ENCODE data around the gene CYP3A5.
"Not testable (repeated sequence)": the region's sequence is repeated elsewhere in the genome, so short reads cannot be mapped to it uniquely, and the experiment has no call there.

The CYP3A5 gene

DNA sequence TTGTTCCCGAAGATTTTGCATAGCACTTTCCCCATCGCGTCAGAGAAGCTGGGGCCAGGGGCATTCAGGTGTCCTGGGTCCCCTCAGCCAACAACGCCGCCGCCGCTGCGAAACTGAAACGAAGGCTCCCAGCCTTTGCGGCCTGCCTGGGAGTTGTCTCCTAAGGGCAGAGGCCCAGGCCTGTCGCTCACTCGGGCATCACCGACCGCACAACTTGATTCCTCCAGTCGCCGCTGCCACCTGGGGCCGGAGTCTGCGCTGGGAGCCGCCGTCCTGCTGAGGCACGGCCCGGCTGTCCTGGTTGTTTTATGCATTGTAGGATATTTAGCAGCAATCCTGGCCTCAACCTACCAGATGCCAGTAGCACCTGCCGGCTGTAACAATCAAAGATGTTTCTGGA, 41.1 kb downstream of the CYP3A5 start:
- H2AFZ ChIP-seq (ENCODE audit: low read length), result no peak overlapping the region
- H4K20me1 ChIP-seq (ENCODE audit: insufficient read depth, low read length), result no peaks in the 10 kb centered on the region
- no peak overlapping the region for H3K27ac ChIP-seq (ENCODE audit: low read length)
- no peaks in the 10 kb centered on the region for H3K9me3 ChIP-seq (replicated peaks; ENCODE audit: insufficient read depth, low read length)
- no peak for DNase-seq
- TF ChIP-seq EZH2 (optimal IDR thresholded peaks at IDR 0.05; ENCODE audit: low read depth, low read length), result no peak
- TF ChIP-seq, protein P1, sequence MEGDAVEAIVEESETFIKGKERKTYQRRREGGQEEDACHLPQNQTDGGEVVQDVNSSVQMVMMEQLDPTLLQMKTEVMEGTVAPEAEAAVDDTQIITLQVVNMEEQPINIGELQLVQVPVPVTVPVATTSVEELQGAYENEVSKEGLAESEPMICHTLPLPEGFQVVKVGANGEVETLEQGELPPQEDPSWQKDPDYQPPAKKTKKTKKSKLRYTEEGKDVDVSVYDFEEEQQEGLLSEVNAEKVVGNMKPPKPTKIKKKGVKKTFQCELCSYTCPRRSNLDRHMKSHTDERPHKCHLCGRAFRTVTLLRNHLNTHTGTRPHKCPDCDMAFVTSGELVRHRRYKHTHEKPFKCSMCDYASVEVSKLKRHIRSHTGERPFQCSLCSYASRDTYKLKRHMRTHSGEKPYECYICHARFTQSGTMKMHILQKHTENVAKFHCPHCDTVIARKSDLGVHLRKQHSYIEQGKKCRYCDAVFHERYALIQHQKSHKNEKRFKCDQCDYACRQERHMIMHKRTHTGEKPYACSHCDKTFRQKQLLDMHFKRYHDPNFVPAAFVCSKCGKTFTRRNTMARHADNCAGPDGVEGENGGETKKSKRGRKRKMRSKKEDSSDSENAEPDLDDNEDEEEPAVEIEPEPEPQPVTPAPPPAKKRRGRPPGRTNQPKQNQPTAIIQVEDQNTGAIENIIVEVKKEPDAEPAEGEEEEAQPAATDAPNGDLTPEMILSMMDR (IDR thresholded peaks at IDR 0.05; ENCODE audit: low read length), result no peak
- TF ChIP-seq EZH2phosphoT487 (IDR thresholded peaks at IDR 0.05; ENCODE audit: low read length), result no peak
- H3F3A ChIP-seq (ENCODE audit: insufficient read depth, low read length), result no peaks in the 10 kb centered on the region
- H3K4me3 ChIP-seq (ENCODE audit: low read length), result no peak overlapping the region
- H3K4me1 ChIP-seq (ENCODE audit: low read length), result no peaks in the 10 kb centered on the region
- H3K27me3 ChIP-seq (replicated peaks; ENCODE audit: insufficient read depth, low read length), result no peaks in the 10 kb centered on the region
- H3K79me2 ChIP-seq (ENCODE audit: low read length), result no peaks in the 10 kb centered on the region
- H3K4me2 ChIP-seq (ENCODE audit: low read depth, low read length), result no peak overlapping the region
- H3K9me2 ChIP-seq (replicated peaks; ENCODE audit: insufficient read depth, low read length), result no peaks in the 10 kb centered on the region
- H3K36me3 ChIP-seq (replicated peaks; ENCODE audit: insufficient read depth, low read length), result no peaks in the 10 kb centered on the region
- H3K9ac ChIP-seq (ENCODE audit: low read length), result no peak overlapping the region

DNA sequence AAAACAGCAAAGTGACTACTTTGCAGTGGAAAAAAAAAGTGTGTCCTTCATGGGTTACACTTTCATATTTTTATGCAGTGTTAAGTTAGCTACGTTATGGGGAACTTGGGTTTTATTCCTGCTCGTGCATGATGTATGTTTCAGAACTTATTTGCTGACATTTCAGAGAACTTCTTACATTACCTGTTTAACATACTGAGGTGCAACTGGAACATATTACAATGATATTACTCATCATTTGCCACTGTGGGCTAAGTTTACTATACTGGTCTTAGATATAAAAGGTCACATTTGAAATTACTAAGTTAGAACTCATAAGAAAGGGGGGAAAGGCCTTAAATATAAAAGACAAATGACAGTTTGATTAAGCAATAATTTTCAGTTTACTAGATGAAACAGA, 42.4 kb downstream of the CYP3A5 start:
- H3K79me2 ChIP-seq (ENCODE audit: low read length), result not testable (repeated sequence)

DNA sequence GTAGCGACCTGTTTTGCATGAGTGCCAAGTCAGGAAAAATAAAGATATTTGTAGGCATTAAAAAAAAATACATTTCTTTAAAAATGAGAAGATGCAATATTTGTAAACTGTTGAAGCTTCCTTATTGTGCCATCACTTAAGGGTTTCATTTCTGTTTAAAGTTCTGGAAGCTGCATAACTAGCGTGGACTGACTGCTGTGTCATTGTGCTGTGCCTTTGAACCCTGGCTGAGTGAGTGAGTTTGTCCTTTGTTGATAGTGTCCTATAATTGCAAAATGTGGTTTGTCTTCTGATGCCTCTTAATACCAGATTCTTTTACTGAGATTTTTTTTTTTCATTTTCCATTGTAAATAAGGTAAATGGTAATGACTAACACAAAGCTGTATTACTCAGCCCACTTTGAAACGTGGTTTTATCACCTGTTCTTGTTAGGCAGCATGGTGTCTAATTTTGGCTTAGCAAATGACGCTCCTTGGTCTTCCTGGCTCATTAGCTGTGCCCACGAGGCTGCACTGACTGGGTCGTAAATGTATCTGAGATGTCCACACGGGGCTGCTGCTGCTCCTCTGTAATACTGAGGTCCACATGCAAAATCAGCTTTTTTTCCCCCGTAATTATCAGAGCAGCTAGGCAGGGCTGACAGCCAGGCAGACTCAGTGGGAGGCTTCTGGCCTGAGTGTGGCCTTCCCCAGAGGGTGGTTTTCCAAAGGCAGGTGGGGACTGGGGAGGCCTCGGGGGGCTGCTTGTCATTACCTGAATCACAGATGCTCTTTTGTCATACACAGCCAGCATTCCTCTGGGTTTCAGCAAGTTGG, 48.3 kb downstream of the CYP3A5 start:
- no peak overlapping the region for H3K9ac ChIP-seq (ENCODE audit: low read length)

More for the DNA sequence above, 42.4 kb downstream of the CYP3A5 start:
- not testable (repeated sequence) for H3K4me2 ChIP-seq (ENCODE audit: low read depth, low read length); H3K9ac ChIP-seq (ENCODE audit: low read length); H3K4me1 ChIP-seq (ENCODE audit: low read length); H2AFZ ChIP-seq (ENCODE audit: low read length); H3F3A ChIP-seq (ENCODE audit: insufficient read depth, low read length); H3K4me3 ChIP-seq (ENCODE audit: low read length); DNase-seq; H3K9me2 ChIP-seq (replicated peaks; ENCODE audit: insufficient read depth, low read length); H3K9me3 ChIP-seq (replicated peaks; ENCODE audit: insufficient read depth, low read length); H3K27ac ChIP-seq (ENCODE audit: low read length); H3K27me3 ChIP-seq (replicated peaks; ENCODE audit: insufficient read depth, low read length); H3K36me3 ChIP-seq (replicated peaks; ENCODE audit: insufficient read depth, low read length); H4K20me1 ChIP-seq (ENCODE audit: insufficient read depth, low read length)

More for the DNA sequence above, 48.3 kb downstream of the CYP3A5 start:
- Histone ChIP-seq H3K4me1 (ENCODE audit: low read length) (no peaks in the 10 kb centered on the region), H3F3A (ENCODE audit: insufficient read depth, low read length) (no peaks in the 10 kb centered on the region), H3K4me2 (ENCODE audit: low read depth, low read length) (no peak overlapping the region), H3K9me2 (replicated peaks; ENCODE audit: insufficient read depth, low read length) (no peaks in the 10 kb centered on the region), H2AFZ (ENCODE audit: low read length) (no peak overlapping the region), H3K27ac (ENCODE audit: low read length) (no peak overlapping the region), H3K79me2 (ENCODE audit: low read length) (no peaks in the 10 kb centered on the region), H4K20me1 (ENCODE audit: insufficient read depth, low read length) (no peaks in the 10 kb centered on the region), H3K4me3 (ENCODE audit: low read length) (no peak overlapping the region), H3K36me3 (replicated peaks; ENCODE audit: insufficient read depth, low read length) (no peaks in the 10 kb centered on the region; the same call in 1 of the 2 replicates), H3K27me3 (replicated peaks; ENCODE audit: insufficient read depth, low read length) (no peaks in the 10 kb centered on the region), H3K9me3 (replicated peaks; ENCODE audit: insufficient read depth, low read length) (no peaks in the 10 kb centered on the region)
- DNase-seq, result no peak
- TF ChIP-seq EZH2phosphoT487 (IDR thresholded peaks at IDR 0.05; ENCODE audit: low read length) (no peak), EZH2 (optimal IDR thresholded peaks at IDR 0.05; ENCODE audit: low read depth, low read length) (no peak)
- TF ChIP-seq, protein P1 (IDR thresholded peaks at IDR 0.05; ENCODE audit: low read length), result no peak
